ENCODE results near the gene CD109.

GRCh38 chr6:73666393-73666792 lies 29.6 kb upstream of the CD109 start:
- no peak for TF ChIP-seq EZH2 (IDR thresholded peaks at IDR 0.05)
- no peak for TF ChIP-seq POLR2AphosphoS5 (IDR thresholded peaks at IDR 0.05; ENCODE audit: borderline replicate concordance, low read depth, low read length)
- no peak for TF ChIP-seq FOXP2 (optimal IDR thresholded peaks at IDR 0.05; ENCODE audit: control extremely low read depth, extremely low read length, insufficient read depth)

Data from SK-N-MC (cell line).